SKM-1 treated with dmso at 0.1 percent for 144 hours (cell line): ENCODE data around the gene BICDL2.

Source experiments
- DNase-seq: peaks from one replicate; lab custom pipeline; 2025; ENCODE audit not compliant: unreplicated experiment; lab: John Stamatoyannopoulos, UW

Gene BICDL2

DNA sequence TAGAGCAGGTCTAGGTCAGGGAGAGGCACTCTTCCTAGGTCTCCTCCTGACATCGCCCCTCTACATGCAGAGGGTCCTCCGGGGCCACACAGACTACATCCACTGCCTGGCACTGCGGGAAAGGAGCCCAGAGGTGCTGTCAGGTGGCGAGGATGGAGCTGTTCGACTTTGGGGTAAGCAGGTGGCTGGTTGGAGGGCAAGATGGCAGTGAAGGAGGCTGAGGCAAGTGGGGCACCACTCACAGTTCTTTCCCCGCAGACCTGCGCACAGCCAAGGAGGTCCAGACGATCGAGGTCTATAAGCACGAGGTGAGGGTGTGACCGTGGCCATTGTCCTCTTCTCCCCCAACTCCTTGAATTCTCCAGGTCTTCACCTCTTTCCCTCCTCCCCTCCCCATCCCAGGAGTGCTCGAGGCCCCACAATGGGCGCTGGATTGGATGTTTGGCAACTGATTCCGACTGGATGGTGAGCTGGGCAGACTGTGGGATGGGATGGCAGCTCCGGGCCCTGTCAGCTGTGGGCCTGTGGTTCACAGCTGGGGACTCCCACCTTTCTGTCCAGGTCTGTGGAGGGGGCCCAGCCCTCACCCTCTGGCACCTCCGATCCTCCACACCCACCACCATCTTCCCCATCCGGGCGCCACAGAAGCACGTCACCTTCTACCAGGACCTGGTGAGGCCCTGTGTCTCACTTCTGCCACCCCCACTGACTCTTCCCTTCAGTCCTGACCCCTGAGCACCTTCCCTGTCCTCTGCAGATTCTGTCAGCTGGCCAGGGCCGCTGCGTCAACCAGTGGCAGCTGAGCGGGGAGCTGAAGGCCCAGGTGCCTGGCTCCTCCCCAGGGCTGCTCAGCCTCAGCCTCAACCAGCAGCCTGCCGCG is 9.9 kb downstream of the BICDL2 start:
- no peak for DNase-seq

DNA sequence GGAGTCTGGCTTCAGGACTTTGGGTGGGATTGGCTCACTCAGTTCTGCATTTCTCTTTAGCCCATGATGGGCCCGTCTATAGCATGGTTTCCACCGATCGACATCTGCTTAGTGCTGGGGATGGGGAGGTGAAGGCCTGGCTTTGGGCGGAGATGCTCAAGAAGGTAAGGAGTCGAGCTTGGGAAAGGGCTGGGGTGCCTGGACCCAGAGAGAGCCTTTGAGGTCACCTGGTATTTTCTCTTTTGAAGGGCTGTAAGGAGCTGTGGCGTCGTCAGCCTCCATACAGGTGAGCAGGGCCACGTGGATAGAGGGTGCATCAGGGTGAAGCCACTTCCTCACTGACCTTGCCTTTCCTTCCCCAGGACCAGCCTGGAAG is 10.8 kb downstream of the BICDL2 start:
- DNase-seq, result no peak

DNA sequence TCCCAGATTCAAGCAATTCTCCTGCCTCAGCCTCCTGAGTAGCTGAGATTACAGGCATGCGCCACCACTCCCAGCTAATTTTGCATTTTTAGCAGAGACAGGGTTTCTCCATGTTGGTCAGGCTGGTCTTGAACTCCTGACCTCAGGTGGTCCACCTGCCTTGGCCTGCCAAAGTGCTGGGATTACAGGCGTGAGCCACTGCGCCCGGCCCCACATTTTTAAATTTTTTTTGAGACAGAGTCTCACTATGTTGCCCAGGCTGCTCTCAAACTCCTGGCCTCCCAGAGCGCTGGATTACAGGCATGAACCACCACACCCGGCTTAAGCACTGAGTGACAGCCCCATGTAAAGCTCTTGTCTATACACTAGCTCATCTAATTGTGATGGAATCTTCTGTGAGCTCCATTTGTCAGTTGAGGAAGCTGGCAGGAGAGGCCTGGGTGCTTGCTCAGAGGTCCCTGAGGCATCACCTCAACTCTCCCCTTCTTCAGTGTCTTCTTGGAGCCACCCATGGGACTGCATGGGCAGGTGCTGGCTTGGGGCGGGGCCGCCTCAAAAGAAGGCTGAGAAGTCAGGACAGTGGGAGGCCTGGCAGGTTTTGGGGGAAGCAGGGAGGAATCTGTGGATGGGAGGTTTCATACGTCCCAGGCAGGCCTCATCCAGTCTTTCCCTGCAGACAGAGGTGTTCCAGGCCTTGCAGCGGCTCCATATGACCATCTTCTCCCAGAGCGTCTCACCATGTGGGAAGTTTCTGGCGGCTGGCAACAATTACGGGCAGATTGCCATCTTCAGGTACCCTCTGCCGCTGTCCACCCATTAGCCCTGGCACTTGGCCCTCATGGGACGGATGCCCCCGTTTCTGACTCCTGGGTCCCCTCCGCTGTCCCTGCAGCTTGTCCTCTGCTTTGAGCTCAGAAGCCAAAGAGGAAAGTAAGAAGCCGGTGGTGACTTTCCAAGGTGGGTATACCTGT is 11.4 kb downstream of the BICDL2 start:
- DNase-seq, result no peak

DNA sequence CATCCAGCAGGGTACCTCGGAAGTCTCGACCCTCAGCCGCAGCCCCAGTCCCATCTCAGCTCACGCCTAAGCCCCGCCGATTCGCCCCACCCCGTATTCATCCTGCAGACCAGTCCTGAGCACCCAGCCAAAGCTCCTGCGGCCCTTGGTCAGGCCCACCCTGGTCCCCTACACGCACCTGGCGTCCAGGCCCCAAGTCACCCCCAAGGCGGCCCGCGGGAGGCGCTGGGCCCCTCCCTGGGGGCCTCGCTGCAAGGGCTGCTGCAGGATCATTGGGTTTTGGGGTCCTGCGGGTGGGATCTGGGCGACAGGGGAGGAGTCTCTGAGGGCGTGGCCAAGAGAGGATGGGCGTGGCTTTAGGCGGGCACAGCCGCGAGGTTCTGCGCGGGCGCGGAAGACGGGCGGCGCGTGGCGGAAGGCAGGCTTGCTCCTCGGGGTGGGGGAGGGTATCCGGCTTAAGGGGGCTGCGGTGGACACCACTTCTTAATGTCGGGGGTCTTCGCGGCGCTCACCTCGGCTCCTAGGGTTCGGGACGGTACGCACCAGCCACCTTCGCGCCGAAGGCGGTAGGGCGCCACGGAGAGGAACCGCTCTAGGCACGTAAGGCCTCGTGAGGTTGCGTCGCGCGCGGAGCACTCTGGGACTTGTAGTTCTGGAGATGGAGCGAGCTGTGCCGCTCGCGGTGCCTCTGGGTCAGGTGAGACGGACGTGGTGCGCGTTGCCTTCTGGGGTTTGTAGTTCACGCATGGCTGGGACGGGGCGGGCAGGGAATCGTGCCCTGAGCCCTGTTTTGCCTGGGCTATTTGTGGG is 12.9 kb downstream of the BICDL2 start, which contains the start of the genes HCFC1R1 and THOC6:
HCFC1R1 (minus strand) TSS at position 274 of the 810 bp plus-strand sequence; CDS start at position 273, 1 bp downstream.
THOC6 (plus strand) TSS at position 367 of the 810 bp plus-strand sequence; CDS start at position 659, 292 bp downstream.
- peak; percentile 97 for DNase-seq

DNA sequence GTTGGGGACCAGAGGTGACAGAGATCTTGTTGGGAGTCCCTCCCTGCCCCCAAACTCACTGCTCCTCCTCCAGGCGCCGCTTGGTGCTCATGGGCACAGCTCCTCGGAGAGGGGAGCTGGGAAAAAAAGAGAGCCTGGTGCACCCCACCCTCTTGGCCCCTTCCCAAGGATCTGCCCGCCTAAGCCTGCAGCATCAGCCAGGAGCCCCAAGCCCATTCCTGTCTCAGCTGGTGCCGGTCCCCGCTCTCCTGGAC is 13.4 kb downstream of the BICDL2 start:
- no peak for DNase-seq

DNA sequence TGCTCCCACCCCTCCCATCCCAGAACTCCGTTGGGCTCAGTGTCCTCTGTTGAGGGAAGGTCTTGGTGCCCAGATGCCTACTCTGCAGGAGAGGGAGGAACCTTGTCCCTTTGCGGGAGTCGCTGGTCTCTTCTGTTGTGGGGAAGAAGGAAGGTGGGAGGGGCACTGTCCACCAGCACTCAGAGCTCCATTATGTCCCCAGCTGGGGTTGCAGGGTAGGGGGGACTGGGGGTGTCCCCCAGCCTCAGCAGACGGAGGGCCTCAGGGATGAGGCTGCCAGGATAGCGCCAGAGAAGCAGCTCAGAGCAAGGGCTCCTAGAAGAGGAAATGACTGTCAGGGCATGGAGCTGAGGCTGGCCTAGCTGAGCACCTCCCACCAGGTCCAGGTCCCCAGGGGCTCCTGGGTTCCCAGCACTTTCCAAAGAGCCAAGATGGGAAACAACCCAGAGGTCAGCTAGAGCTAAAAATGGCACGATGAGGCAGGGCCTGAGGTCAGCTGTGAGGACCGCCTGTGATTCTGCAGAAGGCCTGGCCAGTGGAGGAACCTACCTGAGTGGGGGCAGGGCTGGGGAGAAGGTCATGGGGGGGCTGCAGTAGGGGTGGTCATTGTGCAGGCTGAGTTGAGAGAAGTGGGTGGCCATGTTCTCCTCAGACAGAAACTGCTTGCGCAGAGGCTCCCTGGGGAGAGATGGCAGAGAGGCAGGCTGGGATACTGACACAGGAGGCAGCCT is 13.9 kb downstream of the BICDL2 start:
- DNase-seq, result no peak

DNA sequence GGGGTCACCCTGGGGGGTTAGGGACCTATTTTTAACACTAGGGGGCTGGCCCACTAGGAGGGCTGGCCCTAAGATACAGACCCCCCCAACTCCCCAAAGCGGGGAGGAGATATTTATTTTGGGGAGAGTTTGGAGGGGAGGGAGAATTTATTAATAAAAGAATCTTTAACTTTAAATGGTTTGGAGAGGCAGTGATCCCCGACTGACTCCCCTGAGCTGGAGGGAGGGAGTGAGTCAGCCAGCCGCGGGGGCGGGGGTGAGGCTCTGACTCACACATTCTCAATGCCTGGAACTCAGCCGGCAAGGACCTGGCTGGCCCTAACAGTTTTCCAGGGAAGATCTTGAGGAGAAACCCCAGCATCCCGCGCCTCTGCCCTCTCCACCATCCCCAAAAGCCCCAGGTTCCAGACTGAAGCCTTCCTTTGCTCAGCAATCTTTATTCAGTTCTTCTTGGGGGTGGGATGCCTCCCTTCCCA is 14.5 kb downstream of the BICDL2 start:
- DNase-seq, result peak; percentile 49

DNA sequence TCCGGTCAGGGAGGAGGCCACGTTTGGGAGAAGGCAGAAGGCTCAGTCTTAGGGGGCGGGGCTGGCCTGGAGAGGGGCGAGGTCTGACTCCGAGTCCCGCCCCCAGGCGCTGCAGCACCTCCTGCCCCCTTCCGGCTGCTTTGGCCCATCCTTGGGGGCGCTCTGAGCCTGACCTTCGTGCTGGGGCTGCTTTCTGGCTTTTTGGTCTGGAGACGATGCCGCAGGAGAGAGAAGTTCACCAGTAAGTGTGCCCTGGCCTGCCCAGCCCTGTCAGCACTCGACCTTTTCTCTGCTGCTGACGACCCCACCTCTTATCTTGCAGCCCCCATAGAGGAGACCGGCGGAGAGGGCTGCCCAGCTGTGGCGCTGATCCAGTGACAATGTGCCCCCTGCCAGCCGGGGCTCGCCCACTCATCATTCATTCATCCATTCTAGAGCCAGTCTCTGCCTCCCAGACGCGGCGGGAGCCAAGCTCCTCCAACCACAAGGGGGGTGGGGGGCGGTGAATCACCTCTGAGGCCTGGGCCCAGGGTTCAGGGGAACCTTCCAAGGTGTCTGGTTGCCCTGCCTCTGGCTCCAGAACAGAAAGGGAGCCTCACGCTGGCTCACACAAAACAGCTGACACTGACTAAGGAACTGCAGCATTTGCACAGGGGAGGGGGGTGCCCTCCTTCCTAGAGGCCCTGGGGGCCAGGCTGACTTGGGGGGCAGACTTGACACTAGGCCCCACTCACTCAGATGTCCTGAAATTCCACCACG is 15.1 kb downstream of the BICDL2 start:
- DNase-seq, result peak; percentile 73

DNA sequence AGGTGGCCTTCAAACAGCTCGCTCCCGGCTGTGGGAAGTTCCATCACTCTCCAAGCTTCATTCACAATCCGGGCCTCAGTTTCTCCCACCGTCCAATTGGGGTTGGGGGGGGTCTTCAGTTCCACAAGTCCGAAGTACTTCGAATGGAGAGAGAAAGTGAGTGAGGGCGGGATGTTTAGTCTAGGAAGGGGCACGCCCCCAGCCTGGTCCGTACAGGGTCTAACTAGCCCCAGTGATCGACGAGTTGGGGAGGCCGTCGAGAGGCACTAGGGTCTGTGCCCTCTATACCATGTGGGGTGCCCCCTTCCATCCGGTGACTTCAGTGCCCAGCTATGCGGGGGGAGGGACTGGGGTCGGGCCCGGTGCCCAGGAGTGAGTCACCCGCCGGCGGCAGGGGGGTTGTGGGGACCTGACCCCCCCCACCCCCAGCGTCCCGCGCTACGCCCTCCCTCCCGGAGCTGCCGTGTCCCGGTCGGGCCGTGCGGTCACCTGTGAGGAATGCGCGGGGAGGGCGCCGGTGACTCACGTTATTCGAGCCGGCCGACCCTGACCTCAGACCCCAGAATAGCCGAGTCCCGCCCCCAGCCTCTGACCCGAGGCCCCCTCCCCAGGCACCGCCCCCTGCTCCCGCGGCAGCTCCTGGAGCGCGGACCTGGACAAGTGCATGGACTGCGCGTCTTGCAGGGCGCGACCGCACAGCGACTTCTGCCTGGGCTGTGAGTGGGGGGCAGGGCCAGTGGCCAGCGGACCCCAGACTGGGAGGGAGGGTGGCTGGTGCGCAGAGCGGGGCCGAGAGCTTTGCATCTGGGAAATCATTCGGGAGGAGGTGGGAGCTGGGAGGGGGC is 15.9 kb downstream of the BICDL2 start:
- peak; percentile 35 for DNase-seq

DNA sequence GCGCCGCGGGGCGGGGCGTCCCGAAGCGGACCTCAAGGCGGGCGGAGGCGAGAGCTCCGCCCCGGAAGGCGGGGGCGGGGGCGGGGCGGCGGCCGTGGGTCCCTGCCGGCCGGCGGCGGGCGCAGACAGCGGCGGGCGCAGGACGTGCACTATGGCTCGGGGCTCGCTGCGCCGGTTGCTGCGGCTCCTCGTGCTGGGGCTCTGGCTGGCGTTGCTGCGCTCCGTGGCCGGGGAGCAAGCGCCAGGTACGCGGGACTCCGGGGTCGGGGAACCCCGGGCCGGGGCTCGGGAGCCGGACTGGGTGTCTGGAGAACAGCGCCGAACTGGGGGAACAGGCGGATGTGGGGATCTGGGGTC is 16.5 kb downstream of the BICDL2 start, which contains the start of gene TNFRSF12A:
TNFRSF12A (plus strand) TSS at position 122 of the 357 bp plus-strand sequence; CDS start at position 152, 30 bp downstream.
- peak; percentile 70 for DNase-seq

DNA sequence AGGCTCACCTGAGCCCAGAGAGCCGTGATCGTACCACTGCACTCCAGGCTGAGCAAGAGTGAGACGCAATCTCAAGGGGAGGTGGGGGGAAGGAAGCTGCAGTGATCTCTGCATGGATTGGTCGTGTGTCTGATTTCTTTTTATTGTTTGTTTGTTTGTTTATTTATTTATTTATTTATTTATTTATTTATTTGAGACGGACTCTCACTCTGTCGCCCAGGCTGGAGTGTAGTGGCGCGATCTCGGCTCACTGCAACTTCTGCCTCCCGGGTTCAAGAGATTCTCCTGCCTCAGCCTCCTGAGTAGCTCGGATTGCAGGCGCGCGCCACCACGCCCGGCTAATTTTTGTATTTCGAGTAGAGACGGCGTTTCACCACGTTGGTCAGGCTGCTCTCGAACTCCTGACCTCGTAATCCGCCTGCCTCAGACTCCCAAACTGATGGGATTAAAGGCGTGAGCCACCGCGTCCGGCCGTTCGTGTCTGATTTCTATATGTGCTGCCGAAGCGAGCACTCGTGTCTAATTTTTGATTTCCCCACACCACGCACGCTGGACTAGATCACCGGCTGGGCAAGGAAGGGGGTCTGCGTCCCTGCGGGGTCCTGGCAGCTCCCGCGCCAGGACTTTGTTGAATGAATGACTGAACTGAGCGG is 17.0 kb downstream of the BICDL2 start:
- no peak for DNase-seq

DNA sequence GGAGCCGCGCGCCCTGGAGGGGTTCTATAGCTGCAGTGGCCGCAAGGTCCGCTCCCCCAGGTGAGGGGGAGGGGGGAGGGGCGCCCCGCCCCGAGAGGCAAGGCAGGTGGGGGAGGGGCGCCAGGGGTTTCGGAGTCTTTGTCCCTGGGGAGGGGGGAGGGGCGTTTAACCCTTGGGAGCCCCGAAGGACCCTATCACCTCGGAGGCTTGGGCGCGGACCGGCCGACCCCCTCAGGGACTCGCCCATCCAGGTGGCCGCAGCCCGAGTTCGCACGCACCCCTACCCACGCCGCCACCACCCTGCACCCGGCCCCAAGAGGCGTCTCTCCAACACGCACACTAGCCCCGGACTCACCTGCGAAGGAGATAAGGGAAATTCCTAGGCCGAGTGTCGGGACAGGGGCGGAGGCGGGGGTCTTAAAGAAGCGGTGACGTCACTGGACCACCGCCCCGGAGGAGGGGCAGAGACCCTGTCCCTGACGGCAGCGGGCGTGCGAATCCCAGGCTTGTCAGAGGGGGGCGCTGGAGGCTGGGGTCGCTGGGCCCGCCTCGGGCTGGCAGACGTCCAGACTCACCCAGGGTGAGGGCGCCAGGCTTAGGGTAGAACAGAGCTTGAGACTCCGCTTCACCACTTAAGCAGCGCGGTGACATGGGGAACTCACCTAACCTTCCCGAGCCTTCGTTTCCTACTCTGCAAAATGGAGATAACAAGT is 18.8 kb downstream of the BICDL2 start, which contains the start of gene CLDN6:
CLDN6 (minus strand) TSS at position 390 of the 713 bp plus-strand sequence. CDS start 2,162 bp downstream, outside the sequence.
- no peak for DNase-seq

DNA sequence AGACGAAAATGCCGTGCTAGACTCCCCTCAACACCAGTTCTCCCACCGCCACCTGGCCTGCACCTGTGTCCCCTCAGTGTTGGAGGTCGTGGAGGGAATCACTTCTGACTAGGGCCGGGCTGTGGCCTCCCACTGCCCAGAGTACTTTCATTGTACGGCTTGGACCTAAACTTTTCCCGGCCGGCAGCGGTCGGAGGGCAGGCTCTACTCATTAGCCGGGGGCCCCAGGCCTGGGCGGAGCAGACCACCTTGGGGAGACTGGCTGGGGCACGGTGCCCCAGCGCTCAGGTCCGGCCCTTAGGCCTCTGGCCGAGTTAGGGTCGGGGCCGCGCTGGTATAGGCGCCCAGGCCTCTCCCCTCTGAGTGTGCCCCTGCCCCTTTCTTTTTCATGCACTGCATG is 19.4 kb downstream of the BICDL2 start:
- DNase-seq, result no peak

DNA sequence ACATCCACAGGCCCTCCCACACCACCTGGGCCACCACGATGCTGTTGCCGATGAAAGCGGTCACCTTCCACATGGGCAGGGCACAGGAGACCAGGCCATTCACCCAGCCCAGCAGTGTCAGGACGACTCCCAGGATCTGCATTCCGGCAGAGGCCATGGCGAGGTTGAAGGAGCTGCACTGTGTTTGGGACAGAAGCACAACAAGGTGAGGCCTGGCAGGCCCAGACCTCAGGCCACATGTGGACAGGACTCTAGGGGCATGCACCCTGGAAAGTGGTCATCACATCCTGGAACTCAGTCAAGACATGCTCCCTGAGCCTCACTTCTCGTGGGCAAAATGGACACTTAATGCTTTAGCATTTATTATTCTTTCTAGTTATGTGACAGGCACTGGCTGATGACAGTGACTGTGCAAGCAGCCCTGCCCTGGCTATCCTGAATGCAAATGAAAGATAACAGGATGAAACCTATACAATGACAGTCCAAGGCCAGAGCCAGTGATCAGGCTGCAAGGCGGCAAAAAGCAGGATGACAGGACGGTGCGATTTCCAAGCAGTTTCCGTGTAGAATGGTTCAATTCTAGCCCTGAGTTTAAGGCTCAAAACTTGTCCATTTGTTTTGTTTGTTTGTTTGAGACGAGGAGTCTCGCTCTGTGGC is 20.8 kb downstream of the BICDL2 start:
- DNase-seq, result no peak

DNA sequence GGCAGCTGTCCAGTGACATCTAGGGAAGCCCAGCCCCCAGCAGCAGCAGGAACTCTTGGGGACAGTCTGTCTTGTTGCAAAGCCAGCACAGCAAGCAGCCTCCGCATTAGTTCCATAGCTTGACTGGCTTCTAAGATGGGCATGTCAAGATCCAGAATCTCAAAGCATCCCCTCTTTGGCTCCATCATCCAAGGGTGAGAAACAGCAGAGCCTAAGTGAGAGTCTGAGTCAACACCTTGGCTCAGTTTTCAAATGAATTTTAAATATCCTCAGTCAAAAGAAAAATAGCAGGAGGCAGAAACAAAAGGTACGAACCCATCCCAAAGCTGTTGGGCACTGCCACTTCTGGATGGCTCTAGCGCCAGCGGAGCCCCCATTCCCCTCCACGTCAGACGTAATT is 21.8 kb downstream of the BICDL2 start:
- no peak for DNase-seq

DNA sequence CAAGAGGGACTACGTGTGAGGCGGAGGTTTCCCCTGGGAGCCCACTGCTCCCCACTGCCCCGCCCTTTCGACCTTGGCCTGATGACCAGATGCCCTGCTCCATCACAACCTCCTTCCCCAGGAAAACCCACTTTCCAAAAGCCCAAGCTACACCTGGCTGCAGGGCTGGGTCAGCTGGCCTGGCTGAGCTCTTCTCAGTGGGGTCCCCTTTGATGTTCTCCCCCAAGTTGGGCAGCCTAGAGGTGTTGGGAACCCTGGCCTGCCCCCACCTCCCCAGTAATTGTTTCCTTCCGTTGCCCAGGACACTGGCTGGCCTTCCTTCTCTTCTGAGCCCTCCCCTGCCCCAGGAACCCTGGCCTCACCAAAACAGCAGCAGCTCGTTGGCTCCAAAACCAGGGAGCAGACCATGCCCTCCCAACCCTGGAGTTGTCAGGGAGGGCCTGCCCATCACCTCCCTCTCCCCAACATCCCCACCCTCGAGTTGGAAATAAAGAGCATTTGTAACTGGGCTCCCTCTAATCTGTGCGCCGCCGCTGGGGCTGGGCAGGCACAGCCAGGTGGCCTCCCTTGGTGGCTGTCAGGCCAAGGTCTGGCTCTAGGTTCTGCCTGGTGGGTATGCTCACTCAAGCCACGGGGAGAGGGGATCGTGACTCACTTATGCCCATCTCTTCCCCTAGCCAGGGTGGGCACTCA is 22.6 kb downstream of the BICDL2 start:
- no peak for DNase-seq
